Lung (tissue), 12 donors: ENCODE data around the gene AGT. TPM values are rescaled to one million over a fixed set of nuclear protein-coding genes. Genes with fewer than 3 reads are reported as not detected.

Experiments used
- ATAC-seq: fragments of 200-7000 bp; cut with Tn5 transposase; one replicate; pipeline ENCODE4 v1.9.1; 2020; ENCODE audit warnings: moderate number of reproducible peaks; ENCODE audit not compliant: insufficient read depth, low FRiP score
- DNase-seq, 3 donors: peaks; one replicate each; pipeline ENCODE4 v3.0.0-alpha.2; 2013 to 2017
- H3K27ac ChIP-seq, 2 donors: one replicate each; pipeline ENCODE4 v1.5.1; 2013; ENCODE audit warnings: mild to moderate bottlenecking in 2 of 2, moderate library complexity in 2 of 2, control low read depth in 1 of 2, inconsistent platforms in 1 of 2, low read depth in 1 of 2, low read length in 1 of 2
- H3K27me3 ChIP-seq, 3 donors: one replicate each; pipeline ENCODE4 v1.5.1; 2013; ENCODE audit warnings: low read length in 2 of 3; ENCODE audit not compliant: control insufficient read depth in 3 of 3, insufficient read depth in 3 of 3
- H3K36me3 ChIP-seq, 4 donors: one replicate each; pipeline ENCODE4 v1.5.1; 2013; ENCODE audit warnings: low read length in 4 of 4, mild to moderate bottlenecking in 1 of 4, moderate library complexity in 1 of 4; ENCODE audit not compliant: control insufficient read depth in 4 of 4, insufficient read depth in 4 of 4
- H3K4me1 ChIP-seq, 5 donors: one replicate each; pipeline ENCODE4 v1.5.1; 2013; ENCODE audit warnings: low read length in 5 of 5, mild to moderate bottlenecking in 2 of 5, moderate library complexity in 1 of 5; ENCODE audit not compliant: control insufficient read depth in 5 of 5, insufficient read depth in 5 of 5
- H3K4me3 ChIP-seq: one replicate; pipeline ENCODE4 v1.5.1; 2013; ENCODE audit warnings: mild to moderate bottlenecking, control low read depth, moderate library complexity
- H3K9ac ChIP-seq, 2 donors: one replicate each; pipeline ENCODE4 v1.5.1; 2013; ENCODE audit warnings: low read length in 2 of 2, control low read depth in 1 of 2; ENCODE audit not compliant: insufficient read depth in 1 of 2
- H3K9me3 ChIP-seq, 4 donors: one replicate each; pipeline ENCODE4 v1.5.1; 2013; ENCODE audit warnings: low read length in 3 of 4, mild to moderate bottlenecking in 1 of 4, moderate library complexity in 1 of 4; ENCODE audit not compliant: control insufficient read depth in 4 of 4, insufficient read depth in 3 of 4
- CTCF ChIP-seq: IDR thresholded peaks from 2 replicates; pipeline ENCODE4 v1.5.1; 2012; ENCODE audit warnings: mild to moderate bottlenecking; ENCODE audit errors: control extremely low read depth, extremely low read depth
- WGBS, 2 donors: extraction: QIAGEN DNeasy Blood & Tissue Kit; methylation state at CpG; one replicate each; pipeline ENCODE4 v1.1.7; 2013; 5-methylcytosine and 5-hydroxymethylcytosine counted together
- polyA plus RNA-seq, 2 donors: library from polyadenylated mRNA; stranded (reverse); fragments of 200-250 nt; gene quantifications; one replicate each; pipeline ENCODE4 v1.2.1, GENCODE V29; 2013
- total RNA-seq, 2 donors: library from RNA; depleted of rRNA in 1 of 2; stranded (reverse); fragments of >200 nt in 1 of 2; gene quantifications; one replicate each; pipeline ENCODE4 v1.2.1, GENCODE V29; 2014 to 2021
- donor health status: control.
- donor health status: control.
- donor health status: Bipolar disorder and iron deficiency.
- donor health status: healthy.
- donor health status: DM: yes; HTN: yes; CAD: no.

Gene AGT
- total and polyA plus RNA-seq, 4 donors, result 1.7 to 3.5 (median 1.9) TPM

GRCh38 chr1:230750986-230751625 lies 37.2 kb upstream of the AGT start:
- WGBS, 2 donors, result 57 to 77% methylated on average over 6 of the region's 6 CpGs
- DNase-seq (no peak), ATAC-seq (no peak)
- Histone ChIP-seq H3K9me3 (peaks cover 0 to 4% (median 0%) of the 10 kb centered on the region in 4 donors), H3K27me3 (no peaks in the 10 kb centered on the region), H3K9ac (no peak overlapping the region), H3K27ac (peak overlapping the region in 1 of 2 donors; percentile 89), H3K4me3 (no peak overlapping the region), H3K36me3 (no peaks in the 10 kb centered on the region), H3K4me1 (peaks cover 0 to 39% (median 15%) of the 10 kb centered on the region in 5 donors)
- TF ChIP-seq CTCF, result no peak

GRCh38 chr1:230750576-230750975 lies 36.7 kb upstream of the AGT start:
- no peak overlapping the region for H3K9ac ChIP-seq
- H3K27ac ChIP-seq, result peak overlapping the region in 1 of 2 donors; percentile 89
- DNase-seq (no peak), ATAC-seq (no peak)
- no peak overlapping the region for H3K4me3 ChIP-seq
- peaks cover 0 to 39% (median 15%) of the 10 kb centered on the region in 5 donors for H3K4me1 ChIP-seq
- H3K9me3 ChIP-seq, result peaks cover 0 to 4% (median 0%) of the 10 kb centered on the region in 4 donors
- no peak for TF ChIP-seq CTCF
- no peaks in the 10 kb centered on the region for H3K27me3 ChIP-seq
- H3K36me3 ChIP-seq, result no peaks in the 10 kb centered on the region
- 73 to 78% methylated on average over 5 of the region's 5 CpGs for WGBS, 2 donors

- 80 to 82% methylated on average over 3 of the region's 3 CpGs for WGBS, 2 donors
These were observed 35.7 kb upstream of the AGT start for GRCh38 chr1:230749635-230750034.

More at GRCh38 chr1:230749635-230750034, 35.7 kb upstream of the AGT start:
- TF ChIP-seq CTCF, result no peak
- no peaks in the 10 kb centered on the region for H3K36me3 ChIP-seq
- H3K4me1 ChIP-seq, result peaks cover 0 to 39% (median 15%) of the 10 kb centered on the region in 5 donors
- ATAC-seq, result no peak
- H3K9ac ChIP-seq, result no peak overlapping the region
- H3K4me3 ChIP-seq, result no peak overlapping the region
- H3K27me3 ChIP-seq, result no peaks in the 10 kb centered on the region
- H3K27ac ChIP-seq, result no peak overlapping the region
- DNase-seq, result no peak
- H3K9me3 ChIP-seq, result peaks cover 0 to 2% (median 0%) of the 10 kb centered on the region in 4 donors
